GM21528 (cell line): ENCODE measurements around the gene ISLR2.

Experiments used
- ATAC-seq: cut with Tn5 transposase; IDR thresholded peaks from one replicate; pipeline ENCODE4 v1.9.1; 2021; ENCODE audit warnings: mild to moderate bottlenecking, moderate library complexity; ENCODE audit not compliant: unreplicated experiment, low FRiP score

ISLR2 gene

GRCh38 chr15:74174219-74174957 is 44.0 kb downstream of the ISLR2 start:
- ATAC-seq: no peak

- no peak for ATAC-seq
Observed at GRCh38 chr15:74174958-74175253, 44.5 kb downstream of the ISLR2 start.

DNA sequence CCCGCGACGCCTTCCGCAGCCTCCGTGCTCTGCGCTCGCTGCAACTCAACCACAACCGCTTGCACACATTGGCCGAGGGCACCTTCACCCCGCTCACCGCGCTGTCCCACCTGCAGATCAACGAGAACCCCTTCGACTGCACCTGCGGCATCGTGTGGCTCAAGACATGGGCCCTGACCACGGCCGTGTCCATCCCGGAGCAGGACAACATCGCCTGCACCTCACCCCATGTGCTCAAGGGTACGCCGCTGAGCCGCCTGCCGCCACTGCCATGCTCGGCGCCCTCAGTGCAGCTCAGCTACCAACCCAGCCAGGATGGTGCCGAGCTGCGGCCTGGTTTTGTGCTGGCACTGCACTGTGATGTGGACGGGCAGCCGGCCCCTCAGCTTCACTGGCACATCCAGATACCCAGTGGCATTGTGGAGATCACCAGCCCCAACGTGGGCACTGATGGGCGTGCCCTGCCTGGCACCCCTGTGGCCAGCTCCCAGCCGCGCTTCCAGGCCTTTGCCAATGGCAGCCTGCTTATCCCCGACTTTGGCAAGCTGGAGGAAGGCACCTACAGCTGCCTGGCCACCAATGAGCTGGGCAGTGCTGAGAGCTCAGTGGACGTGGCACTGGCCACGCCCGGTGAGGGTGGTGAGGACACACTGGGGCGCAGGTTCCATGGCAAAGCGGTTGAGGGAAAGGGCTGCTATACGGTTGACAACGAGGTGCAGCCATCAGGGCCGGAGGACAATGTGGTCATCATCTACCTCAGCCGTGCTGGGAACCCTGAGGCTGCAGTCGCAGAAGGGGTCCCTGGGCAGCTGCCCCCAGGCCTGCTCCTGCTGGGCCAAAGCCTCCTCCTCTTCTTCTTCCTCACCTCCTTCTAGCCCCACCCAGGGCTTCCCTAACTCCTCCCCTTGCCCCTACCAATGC is 45.1 kb downstream of the ISLR2 start:
- no peak for ATAC-seq

GRCh38 chr15:74176262-74177214 is 46.2 kb downstream of the ISLR2 start:
- no peak for ATAC-seq

- no peak for ATAC-seq
Observed at GRCh38 chr15:74178326-74179100, 48.1 kb downstream of the ISLR2 start.

GRCh38 chr15:74179101-74179841 is 48.9 kb downstream of the ISLR2 start:
- no peak for ATAC-seq

GRCh38 chr15:74179983-74180880 is 49.8 kb downstream of the ISLR2 start:
- no peak for ATAC-seq

GRCh38 chr15:74180881-74181602 is 50.7 kb downstream of the ISLR2 start:
- ATAC-seq: no peak

DNA sequence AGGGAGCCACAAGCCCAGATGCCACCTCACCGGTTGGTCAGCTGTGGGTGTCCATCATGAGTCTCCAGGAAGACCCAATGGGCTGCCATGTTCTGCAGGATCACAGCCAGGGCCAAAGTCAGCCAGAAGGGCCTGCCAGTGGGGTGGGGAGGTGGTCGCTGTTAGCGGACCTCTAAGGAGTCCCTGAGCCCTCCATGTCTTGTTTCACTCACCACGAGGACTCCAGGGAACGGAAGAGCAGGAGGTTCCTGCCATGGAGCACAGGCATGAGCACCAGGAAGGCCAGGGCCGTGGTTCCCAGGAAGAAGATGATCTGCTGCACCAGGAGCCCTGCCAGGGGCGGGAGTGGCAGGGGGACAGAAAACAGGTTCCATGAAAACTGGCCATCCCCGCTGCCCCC is 51.7 kb downstream of the ISLR2 start:
- no peak for ATAC-seq

- no peak for ATAC-seq
Observed at GRCh38 chr15:74184582-74185091, 54.3 kb downstream of the ISLR2 start.

DNA sequence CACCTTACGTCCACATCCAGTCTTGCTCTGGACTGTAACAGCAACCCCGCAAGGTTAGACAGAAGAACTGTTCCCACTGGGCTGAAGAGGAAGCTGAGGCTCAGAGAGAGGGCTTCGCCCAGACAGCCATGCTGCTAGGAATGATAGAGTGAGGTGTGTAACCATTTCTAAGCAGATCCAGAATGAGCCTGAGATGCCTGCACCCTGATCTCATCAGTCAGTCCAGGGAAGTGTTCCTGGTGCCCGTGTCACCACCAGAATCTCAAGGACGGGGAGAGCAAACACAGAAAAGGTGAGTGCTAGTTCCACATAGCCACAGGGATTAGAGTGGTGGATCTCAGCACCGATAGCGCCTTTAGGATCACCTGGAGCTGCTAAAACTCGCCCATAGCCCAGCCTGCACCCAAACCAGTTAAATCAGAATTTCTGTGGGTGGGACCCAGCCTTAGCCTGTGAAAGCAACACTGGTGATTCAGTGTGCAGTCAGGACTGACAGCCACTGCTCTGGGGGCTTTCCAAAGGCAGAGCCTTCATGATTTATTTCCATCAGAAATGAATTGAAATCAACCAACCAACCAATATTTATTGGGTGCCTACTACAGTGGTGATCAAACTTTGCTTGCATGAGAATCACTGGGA is 55.4 kb downstream of the ISLR2 start:
- ATAC-seq: no peak
